ENCODE measurements around the gene RASEF. TPM values are rescaled to one million over a fixed set of nuclear protein-coding genes. Genes with fewer than 3 reads are reported as not detected.
"Not testable (repeated sequence)": the region's sequence is repeated elsewhere in the genome, so short reads cannot be mapped to it uniquely, and the experiment has no call there.

The RASEF gene
- total RNA-seq, 2 experiments from 2014 or later, result not detected

- H3K4me3 Mint-ChIP-seq; H3K27ac Mint-ChIP-seq; DNase-seq; H3K4me1 Mint-ChIP-seq (ENCODE audit: low read depth); H3K27me3 Mint-ChIP-seq (ENCODE audit: low read depth); CTCF ChIA-PET; intact Hi-C loops (cut with micrococcal nuclease); H3K36me3 Mint-ChIP-seq (ENCODE audit: low read depth); H3K9me3 Mint-ChIP-seq: not testable (repeated sequence)
Measured at GRCh38 chr9:82936561-82936960, 126.4 kb downstream of the RASEF start.

- Mint-ChIP-seq H3K27me3 (ENCODE audit: low read depth) (no peaks in the 10 kb centered on the region), H3K9me3 (no peaks in the 10 kb centered on the region), H3K36me3 (ENCODE audit: low read depth) (no peaks in the 10 kb centered on the region), H3K4me3 (no peak overlapping the region), H3K27ac (no peak overlapping the region), H3K4me1 (ENCODE audit: low read depth) (no peaks in the 10 kb centered on the region)
- intact Hi-C loops (cut with micrococcal nuclease), result no loop called here
- DNase-seq, result no peak
- CTCF ChIA-PET, result no interaction called here
Measured at GRCh38 chr9:82934949-82935348, 128.0 kb downstream of the RASEF start.

- intact Hi-C loops (cut with micrococcal nuclease); DNase-seq; H3K4me1 Mint-ChIP-seq (ENCODE audit: low read depth); H3K27me3 Mint-ChIP-seq (ENCODE audit: low read depth); H3K27ac Mint-ChIP-seq; CTCF ChIA-PET; H3K36me3 Mint-ChIP-seq (ENCODE audit: low read depth); H3K4me3 Mint-ChIP-seq; H3K9me3 Mint-ChIP-seq: not testable (repeated sequence)
Measured at GRCh38 chr9:82934025-82934424, 128.9 kb downstream of the RASEF start.

- intact Hi-C loops (cut with micrococcal nuclease), result no loop called here
- H3K4me1 Mint-ChIP-seq (ENCODE audit: low read depth), result no peaks in the 10 kb centered on the region
- no peak overlapping the region for H3K4me3 Mint-ChIP-seq
- no peaks in the 10 kb centered on the region for H3K27me3 Mint-ChIP-seq (ENCODE audit: low read depth)
- no peak for DNase-seq
- H3K36me3 Mint-ChIP-seq (ENCODE audit: low read depth), result no peaks in the 10 kb centered on the region
- no peaks in the 10 kb centered on the region for H3K9me3 Mint-ChIP-seq
- CTCF ChIA-PET, result no interaction called here
- H3K27ac Mint-ChIP-seq, result no peak overlapping the region
Measured at GRCh38 chr9:82930116-82930515, 132.8 kb downstream of the RASEF start.

All from activated naive CD4-positive, alpha-beta T cell treated with anti-CD3 and anti-CD28 coated beads for 36 hours (primary cell).